HK-2 (cell line): ENCODE measurements around the gene LRWD1.

Source experiments
- DNase-seq: peaks from one replicate; pipeline ENCODE4 v3.0.0-alpha.2; 2018; ENCODE audit not compliant: unreplicated experiment

Gene LRWD1

GRCh38 chr7:102464577-102465280 is at the start of gene LRWD1, which contains the start of gene ALKBH4:
Gene LRWD1, plus strand, starts transcription at chr7:102464984. Its CDS starts 97 bp downstream, at chr7:102465081.
Gene ALKBH4, minus strand, starts transcription at chr7:102464863. Its CDS starts 27 bp downstream, at chr7:102464836.
- peak; percentile 96 for DNase-seq

- DNase-seq, result no peak
Observed at GRCh38 chr7:102415685-102416225, 49.0 kb upstream of the LRWD1 start.

- DNase-seq, result no peak
Observed at GRCh38 chr7:102416406-102416805, 48.4 kb upstream of the LRWD1 start.

- no peak for DNase-seq
Observed at GRCh38 chr7:102417105-102417504, 47.7 kb upstream of the LRWD1 start.

DNA sequence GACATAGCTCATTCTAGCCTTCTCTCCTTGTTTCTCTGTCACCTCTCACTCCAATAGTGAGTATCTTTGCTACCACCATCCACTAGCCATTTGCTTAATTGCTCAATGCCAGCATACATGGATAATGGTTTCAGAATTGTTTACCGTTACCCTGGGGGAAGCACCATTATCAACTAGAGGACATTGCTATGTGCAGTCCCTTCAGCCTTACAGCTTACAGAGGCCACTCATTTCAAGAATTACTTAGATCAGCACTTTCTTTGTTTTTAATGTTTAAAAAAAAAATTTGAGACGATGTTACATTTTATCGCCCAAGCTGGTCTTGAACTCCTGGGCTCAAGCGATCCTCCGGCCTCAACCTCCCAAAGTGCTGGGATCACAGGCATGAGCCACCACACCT is 46.2 kb upstream of the LRWD1 start:
- DNase-seq, result no peak

DNA sequence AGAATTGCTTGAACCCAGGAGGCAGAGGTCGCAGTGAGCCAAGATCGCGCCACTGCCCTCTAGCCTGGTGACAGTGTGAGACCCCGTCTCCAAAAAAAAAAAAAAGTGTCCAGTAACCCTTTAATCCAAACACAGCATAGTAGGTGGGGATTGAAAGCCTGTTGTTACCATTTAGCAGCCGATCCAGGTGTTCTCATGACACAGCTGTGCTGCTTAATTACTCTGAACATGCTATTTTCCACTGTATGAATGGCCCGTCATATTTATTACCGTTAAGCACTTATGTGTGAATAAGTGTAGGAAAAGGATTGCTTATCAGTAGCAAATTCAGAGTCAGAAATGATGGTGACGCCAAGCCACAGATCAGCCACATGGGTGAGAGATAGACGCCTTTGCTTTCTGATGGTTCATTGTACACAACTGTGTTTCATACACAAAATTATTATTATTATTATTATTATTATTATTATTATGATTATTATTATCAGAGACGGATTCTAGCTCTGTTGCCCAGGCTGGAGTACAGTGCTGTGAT is 43.0 kb upstream of the LRWD1 start:
- DNase-seq, result no peak

DNA sequence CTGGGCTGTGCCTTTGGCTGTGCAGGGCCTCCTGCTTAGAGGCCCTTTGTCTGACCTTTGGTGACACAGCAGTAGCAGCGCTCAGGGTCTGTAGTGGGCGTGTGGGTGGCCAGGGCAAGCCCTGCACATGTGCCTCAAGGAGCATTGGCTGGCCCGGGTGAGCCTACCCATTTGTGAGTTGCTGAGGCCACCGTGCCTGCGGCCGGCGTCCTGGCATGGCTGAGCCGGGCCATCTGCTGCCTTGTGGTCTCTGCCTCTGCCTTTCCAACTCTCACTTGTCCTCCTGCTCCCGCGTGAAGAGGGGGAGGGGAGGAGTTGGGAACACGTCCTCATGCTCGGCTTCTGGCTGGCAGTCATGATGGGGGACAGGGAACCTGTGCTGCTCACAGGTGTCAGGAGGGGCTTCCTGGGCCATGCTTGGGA is 40.6 kb upstream of the LRWD1 start:
- no peak for DNase-seq

DNA sequence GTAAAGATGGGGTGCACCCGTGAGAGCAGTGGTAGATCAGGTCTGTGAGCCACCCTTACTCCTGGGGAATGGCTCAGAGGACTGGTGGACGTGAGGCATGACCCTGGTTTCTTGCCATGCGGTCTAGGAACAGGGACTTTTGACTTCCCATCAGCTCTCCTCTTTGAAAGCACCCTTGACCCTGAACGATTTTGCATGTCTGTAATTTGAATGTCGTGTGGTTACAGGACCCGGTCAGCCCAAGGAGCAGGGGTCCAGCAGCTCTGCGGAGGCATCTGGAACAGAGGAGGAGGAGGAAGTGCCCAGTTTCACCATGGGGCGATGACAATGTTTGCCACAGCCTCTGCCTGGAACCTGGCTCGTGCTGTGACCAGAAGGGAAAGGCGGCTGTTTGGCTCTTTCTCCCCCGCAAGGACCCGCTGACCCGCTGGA is 40.0 kb upstream of the LRWD1 start:
- DNase-seq, result no peak

DNA sequence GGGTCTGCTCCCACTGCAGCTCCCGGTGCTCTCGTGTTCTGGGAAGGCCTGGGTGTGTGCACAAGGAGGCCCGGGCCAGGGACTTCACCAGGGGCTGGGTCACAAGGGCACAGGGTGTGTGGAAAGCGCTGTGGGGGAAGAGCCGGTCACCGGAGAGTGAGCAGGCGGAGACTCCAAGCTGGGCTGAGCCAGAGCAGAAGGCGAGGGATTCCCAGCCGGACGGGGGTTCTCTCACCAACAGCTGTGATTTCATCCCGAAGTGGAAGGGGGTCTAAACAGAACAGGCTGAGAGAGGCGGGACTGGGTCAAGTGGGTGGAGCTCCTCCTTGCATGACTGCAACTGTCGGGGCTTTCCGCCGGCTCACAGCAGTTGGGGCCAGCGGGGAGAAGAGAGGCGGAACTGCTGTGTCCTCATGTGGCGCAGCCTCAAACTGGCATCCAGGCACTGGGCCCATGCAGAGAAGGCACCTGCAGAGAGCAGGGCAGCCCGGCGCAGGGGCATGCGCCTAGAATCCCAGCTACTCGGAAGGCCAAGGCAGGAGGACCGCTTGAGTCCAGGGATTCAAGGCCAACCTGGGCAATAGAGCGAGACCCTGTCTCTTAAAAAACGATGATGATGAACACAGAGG is 39.0 kb upstream of the LRWD1 start:
- no peak for DNase-seq

DNA sequence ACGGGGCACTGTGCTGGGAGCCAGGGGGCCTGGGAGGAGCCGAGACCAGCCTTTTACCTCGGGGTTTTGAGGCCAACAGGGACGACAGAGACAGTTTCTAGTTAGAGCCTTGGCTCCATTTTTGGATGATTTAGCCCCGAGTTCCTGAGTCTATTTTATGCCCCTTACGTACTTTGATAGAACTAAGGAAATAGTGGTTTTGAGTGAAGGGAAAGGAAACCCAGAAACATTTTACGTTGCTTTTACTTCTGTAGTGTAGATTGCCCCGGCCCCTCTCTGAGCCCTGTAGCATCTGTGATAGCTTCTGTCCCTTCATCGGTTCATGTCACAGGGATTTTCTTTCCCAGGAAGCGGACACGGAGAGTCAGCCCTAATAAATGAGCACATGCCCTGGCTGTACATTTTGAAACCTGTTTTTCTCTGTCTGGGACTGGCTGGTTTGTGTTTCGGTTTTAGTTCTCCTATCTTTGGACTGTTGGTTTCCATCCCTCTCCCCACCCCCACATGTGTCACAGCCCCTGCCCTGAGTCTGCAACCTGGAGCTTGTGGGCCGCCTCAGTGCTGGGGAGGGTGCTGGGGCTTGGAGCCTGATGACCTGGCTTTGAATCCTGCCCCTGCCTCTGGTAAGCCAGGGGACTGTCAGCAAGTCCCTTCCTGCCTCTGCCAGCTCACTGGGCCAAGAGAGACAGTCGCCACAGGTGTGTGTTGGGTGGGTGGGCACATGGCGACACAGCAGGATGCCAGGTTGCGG is 38.3 kb upstream of the LRWD1 start:
- DNase-seq, result no peak

DNA sequence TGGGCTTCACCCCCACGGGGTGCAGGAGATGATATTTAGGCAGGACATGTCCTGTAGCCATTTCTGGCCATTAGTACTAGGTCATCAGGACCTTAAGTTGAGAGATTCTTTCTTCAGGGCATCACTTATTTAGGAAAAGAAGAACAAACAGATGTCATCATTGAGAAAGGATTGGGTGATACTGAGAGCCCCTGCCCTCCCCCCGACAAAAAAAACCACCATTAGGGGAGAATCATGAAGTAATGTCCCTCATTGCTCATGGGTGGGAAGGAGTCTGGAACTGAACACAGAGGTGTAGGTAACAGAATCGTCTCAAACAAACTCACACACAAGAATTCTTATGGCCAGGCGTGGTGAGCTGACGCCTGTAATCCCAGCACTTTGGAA is 37.8 kb upstream of the LRWD1 start:
- no peak for DNase-seq

- no peak for DNase-seq
Observed at GRCh38 chr7:102429141-102429899, 35.5 kb upstream of the LRWD1 start.

- DNase-seq, result peak; percentile 61
Observed at GRCh38 chr7:102431617-102432298, 33.0 kb upstream of the LRWD1 start.

GRCh38 chr7:102432442-102433218 is 32.2 kb upstream of the LRWD1 start:
- DNase-seq, result no peak

GRCh38 chr7:102433219-102434038 is 31.4 kb upstream of the LRWD1 start, which contains the start of gene ORAI2:
Gene ORAI2, plus strand, starts transcription at chr7:102433575. Its CDS starts 5,382 bp downstream, at chr7:102438957.
- peak; percentile 79 for DNase-seq

DNA sequence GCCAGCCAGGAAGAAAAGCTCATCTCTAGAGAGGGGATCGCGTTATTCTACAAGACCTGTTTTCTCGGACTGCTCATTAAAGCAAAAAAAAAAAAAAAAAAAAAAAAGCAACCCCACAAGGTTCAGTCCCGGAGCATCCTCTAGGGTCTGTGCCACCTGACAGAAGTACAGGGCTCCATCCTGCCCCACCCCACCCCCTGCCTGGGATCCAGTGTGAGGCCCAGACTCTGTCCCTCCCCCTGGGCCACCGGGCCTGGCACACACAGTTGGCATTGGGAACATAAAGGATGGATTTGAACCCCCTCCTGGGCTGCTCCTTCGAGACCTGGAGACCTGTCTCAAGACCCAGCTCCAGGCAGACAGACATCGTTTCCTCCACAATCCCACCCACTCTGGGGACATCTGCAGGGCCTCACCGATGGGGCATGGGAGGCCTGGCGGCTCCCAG is 30.7 kb upstream of the LRWD1 start:
- no peak for DNase-seq

DNA sequence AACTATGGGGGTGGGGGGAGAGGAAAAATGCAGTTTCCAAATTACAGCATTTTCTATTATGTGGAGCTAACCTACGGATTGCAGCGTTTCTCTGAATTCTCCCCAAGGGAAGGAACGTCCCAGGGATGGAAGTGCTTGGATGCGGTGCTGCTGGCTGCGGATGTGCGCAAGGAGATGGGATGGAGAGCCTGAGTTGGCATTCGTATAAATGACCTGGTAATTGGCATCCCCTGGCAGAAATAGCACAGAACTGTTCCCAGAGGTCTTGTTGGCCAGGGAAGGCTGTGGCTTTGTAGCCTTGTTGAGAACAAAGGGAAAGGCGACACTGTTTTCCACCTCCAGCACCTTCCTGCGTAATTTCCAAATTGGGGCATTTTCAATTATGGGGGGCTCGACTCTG is 28.7 kb upstream of the LRWD1 start:
- DNase-seq, result no peak

DNA sequence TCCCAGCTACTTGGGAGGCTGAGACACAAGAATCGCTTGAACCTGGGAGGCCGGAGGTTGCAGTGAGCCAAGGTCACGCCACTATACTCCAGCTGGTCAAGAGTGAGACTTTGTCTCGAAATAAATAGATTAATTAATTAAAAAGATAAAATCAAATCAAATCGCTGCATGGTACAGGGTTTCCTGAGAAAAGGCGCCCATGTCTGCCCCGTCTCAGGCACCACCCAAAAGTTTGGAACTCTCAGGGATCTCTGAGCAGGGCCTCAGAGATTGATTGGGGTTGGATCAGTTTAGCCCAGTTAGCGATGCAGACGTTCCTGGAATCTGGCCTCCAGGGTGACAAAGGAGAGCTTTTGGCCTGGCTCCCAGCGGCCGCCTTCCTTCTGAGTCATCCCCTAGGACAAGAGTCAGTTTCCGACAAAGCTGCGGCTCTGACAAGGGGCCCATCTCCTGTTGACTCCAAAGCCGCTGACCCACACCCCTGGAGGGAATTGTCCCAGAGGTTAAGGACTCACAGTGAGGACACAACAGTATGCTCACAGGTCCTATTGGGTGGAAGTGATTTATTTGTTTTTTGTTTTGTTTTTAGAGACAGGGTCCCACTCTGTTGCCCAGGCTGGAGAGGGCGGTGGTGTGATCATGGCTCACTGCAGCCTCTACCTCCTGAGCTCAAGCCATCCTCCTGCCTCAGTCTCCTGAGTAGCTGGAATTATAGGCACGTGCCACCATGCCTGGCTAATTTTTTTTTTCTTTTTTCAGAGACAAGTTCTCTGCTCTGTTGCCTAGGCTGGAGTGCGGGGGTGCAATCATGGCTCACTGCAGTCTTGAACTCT is 24.6 kb upstream of the LRWD1 start:
- peak; percentile 87 for DNase-seq
